Measurements from ENCODE around the gene CPXM1.

GRCh38 chr20:2763186-2763585, 37.2 kb downstream of the CPXM1 start:
- TF ChIP-seq CTCF (IDR thresholded peaks at IDR 0.05) (no peak), POLR2AphosphoS5 (IDR thresholded peaks at IDR 0.05) (no peak), POLR2A (IDR thresholded peaks at IDR 0.05) (no peak)

Data from prostate gland (tissue), 2 donors.